ENCODE measurements around the gene TBC1D22A. TPM values are rescaled to one million over a fixed set of nuclear protein-coding genes. Genes with fewer than 3 reads are reported as not detected.
"Not testable (repeated sequence)": the region's sequence is repeated elsewhere in the genome, so short reads cannot be mapped to it uniquely, and the experiment has no call there.

Gene TBC1D22A
- total RNA-seq, 1 experiment from 2014 or later = 7.9 TPM

DNA sequence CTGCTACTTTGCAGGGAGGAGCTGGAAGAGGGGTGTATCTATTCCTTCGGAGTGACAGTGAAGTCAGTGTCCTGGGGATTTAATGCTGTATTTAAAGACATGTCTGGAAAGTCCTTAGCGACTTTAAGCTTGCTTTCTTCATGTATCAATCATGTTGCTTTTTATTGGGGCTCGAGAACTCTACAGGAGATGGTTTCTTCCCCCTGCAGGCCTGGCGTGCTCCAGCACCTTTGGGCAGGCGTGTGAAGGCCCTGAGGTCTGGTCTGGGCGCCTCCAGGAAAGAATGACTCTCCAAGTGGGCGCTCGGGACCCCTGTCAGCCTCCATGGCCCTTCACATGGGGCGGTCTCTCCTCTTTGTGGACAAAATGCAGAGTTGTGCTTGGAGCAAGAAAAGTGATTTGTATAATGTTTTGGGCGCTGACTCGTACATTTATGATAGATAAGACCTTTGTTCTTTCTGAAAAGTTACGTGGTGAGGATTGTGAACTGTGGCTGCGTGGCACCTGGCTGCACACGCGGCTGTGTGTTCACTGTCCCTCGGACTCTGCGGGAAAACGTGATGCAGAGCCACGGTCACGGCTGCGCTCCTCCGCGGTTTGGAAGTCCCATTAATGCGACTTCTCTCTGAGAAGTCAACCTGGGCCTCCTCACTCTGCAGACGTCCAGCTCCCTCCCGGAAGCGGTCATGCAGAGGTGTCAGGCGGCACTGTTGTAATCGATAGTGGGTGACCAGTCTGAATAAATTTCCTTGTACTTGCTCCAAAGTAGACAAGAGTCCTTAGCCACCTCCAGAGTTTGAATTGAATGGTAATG lies 282.5 kb downstream of the TBC1D22A start:
- DNase-seq (ENCODE audit: low spot score) = no peak

DNA sequence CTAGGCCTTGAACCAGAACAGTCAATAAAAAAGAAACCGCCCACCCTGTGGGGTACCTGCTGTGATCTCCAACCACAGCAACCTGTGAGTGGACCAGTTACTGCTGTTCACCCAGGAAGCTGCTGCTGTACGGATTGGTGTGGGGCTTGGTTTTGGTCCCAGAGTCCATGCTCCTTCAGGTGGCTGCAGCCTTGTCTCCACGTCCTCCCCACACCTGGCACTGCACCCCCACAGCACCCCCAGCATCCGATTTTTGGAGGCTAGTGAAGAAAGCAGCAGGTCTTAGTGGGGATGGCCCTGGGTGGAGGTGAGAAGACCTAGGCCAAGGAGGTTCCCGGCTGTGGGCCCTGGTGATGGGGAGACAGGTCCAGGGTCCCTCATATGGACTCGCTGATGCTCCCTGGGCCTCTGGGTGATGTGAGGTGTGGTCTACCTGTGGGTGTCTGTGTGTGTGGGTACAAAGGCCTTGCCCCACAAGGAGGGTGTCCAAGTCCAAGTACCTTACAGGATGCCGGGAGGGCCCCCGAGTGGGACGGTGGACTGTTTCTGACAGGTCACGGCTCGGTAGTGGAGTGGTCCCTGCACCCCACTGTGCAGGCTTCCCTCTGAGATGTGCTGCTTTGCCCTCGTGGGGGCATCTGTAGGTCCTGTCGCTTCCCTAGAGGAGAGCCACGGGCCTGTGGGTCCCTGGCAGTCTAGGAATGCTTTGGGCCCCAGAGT lies 283.4 kb downstream of the TBC1D22A start:
- DNase-seq (ENCODE audit: low spot score) = no peak

DNA sequence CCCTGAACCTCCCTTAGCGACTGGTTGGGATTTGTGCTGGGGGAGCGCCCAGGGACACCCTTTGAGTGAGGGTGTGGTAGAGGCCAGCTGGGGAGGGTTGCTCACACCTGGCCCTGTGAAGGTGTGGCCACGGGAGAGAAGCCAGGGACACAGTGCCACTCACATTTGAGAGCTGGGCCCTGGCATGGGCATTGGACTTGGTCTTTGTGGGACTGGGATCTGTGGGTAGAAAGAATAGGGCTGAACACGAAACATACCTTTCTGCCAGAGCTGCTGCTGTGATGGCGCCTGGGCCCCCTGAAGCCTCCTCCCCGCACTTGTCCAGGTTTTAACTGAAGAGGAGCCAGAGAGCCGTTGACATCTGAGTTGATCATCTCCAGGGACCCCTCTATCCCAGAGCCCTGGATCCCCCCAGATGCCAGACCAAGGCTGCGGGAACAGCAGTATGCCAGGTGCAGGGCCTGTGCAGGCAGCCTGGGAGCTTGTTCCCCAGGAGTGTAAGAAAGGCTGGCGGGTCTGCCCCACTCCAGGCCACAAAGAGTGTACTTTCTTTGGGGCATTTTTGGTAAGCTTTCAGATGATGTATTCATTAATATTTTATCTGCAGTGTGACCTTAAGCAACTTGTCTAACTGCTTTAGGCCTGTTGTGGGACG lies 284.1 kb downstream of the TBC1D22A start:
- no peak for DNase-seq (ENCODE audit: low spot score)

DNA sequence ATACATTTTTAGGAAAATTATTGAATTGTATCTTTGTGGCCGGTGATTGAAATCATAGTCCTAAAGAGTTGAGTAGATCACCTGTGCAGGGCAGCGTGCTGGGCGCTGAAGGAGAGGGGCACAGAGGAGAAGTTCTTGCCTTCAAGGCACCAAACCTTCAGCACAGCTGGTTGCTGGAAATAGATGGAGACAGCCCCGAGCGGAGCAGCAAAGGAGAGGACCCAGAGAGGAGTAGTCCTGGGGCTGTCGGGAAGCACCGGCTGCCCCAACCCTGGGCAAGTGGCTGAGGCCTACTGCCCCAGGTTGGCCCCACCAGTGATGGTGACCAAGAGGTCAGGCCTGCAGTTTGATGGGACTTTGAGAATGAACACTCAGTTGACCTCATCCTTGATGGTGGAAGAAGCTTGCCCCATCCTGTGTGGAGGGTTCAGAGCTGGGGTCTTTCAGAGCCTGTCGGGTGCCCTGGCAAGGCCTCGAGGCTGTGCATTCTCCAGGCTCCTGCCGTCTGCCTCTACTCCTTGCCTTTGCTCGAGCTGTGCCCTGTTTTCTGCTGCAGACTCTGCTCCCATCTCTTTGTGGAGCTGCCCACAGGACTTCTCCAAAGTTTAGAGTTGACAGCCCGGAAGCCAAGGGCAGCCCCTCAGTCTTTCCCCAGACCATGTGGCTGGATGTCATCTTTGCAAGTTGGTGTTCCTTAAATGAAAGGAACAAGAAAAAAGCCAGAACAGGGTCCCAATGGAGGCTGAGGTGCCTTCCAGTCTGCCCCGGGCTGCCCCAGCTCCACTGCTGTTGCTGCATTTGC lies 285.1 kb downstream of the TBC1D22A start:
- DNase-seq (ENCODE audit: low spot score) = no peak

DNA sequence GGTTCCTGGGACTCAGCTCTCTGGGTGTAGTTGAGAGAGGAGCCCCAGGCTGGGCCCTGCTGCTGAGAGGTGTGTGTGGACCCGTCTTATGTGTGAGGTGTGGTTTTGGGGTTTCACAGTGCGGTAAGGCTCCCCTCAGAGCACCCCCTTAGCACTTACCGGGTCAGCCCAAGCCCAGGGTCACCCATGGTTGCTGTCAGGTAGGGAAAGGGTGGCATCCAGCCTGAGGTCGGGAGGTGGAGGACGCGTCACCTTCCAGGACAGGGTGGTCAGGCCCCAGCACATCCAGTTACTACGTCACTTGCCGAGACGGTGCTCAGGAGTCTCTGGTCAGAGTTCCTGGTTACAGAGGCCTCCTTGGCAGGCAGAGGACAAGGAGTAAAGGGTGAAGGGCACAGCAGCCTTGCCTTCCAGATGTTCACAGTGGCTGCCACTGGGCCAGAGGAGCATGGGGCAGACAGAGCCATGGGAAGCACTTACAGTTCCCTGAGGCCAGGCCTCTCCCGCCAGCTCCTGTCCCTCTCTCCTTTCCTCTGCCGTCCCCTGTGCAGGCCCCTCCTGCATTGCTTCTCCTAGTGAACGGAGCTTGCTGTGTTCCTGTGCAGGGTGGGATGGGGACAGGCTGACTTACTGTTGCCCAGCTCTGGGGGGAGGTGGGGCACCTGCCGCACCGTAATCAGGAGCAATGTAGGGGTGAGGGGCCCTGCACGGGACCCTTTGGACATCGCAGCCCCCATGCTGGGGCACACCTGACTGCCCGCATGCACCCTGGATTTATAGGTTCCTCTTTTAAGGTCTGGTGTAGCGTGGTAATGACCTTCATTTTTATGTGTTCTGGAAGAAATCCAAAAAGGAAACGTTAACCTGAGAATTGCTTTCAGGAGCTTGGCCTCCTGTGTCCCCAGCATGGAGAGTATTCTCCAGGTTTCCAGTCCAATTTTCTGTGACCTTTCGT lies 285.9 kb downstream of the TBC1D22A start:
- no peak for DNase-seq (ENCODE audit: low spot score)

DNA sequence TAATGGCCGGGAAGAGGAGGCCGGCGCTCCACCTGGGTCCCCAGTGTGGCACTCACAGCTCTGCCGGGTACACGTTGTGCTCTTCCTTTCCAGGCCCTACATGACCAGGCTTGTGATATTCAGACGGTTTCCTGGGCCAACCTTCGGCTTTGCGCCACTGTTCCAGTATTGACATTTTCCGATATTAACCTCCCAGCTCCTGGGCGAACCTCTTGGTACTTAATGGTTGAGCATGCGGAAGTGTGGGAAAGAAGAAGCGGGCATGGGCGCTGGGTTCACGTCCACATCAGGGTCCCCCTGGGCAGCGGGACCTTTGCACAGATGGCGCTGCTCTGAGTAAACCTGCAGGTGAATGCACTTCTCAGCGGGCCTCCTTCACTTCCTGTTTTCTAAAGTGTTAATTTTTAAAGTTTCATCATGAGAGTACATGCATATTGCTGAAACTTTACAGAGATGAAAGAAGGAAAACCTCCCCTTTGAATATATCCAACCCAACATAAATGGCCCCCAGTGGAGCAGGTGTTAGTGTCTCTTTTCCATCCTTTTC lies 286.7 kb downstream of the TBC1D22A start:
- no peak for DNase-seq (ENCODE audit: low spot score)

DNA sequence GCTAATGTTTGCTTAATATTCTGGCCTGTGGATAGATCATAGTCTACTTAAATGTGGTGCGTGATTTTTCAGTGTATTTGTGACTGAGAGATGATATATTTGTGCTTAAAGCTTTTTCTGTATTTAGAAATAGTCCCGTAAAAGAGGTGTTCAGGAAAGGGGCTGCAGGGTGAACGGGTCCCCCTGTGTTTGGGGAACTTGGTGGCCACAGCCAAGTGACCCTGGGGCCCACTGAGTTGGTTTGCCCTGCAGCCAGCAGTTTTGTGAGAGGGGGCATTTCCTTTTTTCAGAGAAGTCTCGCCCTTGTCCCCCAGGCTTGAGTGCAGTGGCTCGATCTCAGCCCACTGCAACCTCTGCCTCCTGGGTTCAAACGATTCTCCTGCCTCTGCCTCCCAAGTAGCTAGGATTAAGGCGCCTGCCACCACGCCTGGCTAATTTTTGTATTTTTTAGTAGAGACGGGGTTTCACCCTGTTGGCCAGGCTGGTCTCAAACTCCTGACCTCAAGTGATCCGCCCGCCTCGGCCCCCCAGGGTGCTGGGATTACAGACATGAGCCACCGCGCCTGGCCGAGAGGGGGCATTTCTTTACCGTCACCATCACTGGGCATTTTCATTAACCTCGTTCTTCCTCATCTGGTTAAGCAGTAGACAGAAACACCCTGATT lies 287.4 kb downstream of the TBC1D22A start:
- not testable (repeated sequence) for DNase-seq (ENCODE audit: low spot score)

DNA sequence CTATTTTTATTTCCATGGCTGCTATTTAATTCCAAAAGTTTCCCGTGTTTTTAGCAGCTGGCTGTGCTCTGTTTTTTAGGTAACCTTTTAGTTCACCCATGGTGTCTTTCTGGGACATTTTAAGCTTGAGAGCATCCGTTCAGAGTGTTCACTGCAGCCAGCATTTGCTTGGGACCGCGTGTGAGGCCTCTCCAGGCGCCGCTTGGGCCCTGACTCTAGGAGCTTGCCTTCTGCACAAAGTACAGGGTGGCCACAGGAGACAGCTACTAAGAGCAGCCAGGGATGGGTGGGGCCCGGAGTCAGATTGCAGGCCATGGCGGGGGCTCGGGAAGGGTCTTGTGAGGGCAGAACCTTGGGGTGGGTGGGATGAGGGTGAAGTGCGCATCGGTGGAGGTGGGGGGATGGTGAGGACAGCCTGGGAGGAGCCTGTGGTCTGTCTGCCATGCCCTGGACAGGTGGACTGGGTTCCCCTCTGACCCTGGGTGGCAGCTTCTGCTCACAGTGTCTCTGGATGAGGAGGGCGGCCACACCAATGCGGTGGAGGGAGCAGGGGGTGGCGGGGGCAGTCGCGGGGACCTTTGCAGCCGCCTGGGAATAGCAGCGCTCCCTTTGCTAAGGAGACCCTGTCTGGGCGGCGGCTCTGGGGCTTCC lies 288.1 kb downstream of the TBC1D22A start:
- DNase-seq (ENCODE audit: low spot score) = no peak

DNA sequence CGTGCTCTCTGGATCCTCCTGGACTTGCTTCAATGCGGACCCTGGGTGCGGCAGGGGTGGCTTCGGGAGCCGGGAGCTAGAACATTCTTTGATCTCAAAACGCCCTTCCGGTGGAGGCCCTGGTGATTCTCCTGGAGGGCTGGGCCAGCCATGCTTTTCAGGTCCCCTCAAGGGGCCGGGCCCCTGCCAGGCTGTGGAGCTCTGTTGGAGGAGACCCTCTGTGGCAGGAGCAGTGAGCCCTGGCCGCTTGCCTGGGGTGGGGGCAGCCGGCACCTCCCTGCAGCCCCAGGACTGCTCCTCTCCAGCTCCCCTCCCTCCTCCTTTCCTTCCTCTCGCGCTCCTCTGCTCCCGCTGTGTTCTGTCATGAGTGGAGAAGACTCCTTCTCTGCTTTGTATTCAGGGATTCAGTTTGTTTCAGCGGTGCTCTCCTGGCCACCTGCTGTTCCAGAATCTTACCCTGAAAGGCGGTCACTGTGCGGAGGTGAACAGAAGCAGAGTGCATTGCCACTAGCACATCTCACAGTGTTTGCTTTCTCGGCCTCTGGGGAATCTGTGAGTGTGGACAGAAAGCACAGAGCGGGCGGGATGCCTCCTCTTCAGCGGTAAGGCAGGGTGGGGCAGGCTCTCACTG lies 289.1 kb downstream of the TBC1D22A start:
- DNase-seq (ENCODE audit: low spot score) = no peak

DNA sequence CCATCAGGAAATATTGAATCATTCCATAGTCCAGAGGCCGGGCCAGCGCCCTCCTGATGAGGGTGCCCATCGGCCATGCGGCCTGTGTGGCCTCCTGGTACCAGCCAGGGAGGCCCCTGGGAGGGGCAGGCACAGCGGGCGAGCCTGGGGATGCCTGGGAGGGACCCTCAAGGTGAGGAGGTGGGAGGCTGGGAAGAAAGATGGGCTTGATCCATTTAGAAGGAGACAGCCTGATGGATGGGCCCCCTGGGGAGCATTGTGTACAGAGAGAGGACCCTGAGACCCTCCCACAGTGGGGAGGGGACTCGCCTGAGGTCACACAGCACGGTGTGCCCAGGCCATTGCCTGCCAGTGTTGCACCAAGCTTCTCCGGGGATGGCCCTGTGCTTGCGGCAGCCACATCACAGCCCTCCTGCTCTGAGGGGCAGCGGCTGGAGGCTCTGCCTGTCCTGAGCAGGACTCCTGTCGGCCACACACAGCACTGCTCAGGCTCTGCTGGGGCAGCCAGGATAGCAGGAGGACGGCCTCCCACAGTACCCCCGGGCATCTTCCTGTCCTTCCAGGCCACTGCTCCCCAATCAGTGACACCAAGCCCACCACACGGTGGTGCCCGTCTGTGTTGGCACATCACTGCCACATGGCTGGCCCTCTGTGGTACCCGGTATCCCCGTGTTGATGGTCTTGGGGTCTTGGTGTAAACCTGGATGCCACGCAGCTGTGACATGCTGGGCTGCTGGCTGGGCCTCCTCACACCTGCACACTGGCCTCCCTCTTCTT lies 290.0 kb downstream of the TBC1D22A start:
- no peak for DNase-seq (ENCODE audit: low spot score)

DNA sequence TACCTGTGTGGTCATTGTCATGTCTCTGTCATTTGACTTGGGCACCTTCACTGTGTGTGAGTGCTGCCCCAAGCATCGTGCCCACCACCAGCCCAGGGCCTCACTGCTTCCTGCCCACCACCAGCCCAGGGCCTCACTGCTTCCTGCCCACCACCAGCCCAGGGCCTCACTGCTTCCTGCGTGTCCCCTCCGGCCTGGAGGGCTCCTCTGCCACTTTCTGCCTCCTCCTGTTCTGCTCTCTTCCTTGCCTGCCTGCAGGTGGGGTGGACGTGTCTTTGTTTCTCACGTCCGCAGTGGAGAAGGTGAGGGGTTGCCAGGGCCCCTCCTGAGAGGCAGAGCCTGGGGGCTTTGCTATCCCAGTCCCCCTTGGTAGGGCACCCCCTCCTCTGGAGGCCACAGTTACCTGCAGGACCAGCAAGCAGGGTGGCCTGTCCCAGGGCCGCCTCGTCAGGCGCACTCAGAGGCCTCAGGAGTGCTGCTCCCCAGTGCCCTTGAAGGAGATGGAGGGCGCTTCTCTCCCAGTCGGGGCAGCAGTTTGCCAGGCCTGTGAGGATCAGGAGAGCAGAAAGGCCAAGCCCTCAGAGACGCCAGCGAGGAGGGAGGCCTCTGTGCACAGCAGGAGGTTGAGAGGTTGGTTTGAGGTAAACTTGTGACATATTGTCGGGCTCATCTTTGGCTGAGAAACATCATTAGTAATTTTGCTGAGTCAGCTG lies 290.7 kb downstream of the TBC1D22A start:
- DNase-seq (ENCODE audit: low spot score) = peak; percentile 58

DNA sequence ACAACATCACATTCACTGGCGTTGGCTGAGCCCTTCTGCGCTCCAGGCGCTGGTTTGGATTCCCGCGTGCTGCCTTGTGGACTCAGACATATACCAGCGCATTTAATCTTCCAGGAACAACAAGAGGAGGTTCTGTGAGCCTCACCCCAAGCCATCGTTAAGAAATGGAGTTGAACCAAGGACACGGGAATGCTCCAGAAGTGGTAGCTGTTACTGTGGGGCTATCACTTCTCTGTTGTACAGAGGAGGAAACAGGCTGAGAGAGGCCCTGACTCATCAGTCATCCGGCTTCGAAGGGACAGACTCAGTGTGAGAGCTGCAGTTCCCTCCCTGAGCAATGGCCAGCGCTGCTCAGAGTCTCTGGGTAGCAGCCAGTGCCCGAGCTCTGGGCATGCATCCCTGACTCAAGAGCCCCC lies 291.3 kb downstream of the TBC1D22A start:
- peak; percentile 72 for DNase-seq (ENCODE audit: low spot score)

DNA sequence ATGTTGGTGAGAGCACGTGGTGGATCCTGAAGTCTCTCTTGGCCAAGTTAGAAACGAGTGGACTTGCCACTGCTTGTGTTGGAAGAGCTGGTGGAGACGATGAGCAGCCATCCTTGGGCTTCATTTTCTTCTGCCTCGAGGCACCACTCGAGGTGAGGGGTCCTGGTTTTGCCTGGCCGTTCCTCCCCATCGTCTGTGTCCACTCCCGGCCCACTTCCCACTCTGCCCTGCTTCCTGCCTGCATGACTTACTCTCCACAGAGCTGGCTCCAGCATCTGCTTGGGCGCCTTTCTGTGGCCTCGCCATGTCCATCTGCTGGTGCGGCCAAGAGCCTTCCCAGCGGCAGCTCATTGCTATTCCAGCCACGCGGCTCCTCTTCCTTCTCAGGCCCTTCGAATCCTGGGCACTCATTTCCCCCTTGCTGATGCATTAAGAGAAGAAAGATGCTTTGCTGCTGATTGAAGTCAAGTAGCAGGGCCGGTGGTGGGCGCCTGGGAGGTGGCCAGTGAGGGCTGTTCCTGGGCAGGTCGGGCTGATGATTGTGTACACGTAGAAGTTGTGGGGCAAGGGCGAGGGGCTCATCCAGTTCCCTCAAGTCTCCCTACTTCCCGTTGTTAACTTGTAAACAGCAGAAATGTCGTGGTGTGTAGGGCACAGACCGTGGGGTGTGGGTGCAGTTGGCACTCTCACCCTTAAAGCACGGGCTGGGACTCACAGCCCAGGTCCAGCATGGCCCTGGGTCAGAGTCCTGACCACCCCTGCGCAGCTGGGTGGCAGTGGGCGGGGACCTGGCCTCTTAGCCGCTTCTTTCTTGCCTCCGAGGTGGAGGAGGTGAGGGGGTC lies 292.0 kb downstream of the TBC1D22A start:
- no peak for DNase-seq (ENCODE audit: low spot score)

DNA sequence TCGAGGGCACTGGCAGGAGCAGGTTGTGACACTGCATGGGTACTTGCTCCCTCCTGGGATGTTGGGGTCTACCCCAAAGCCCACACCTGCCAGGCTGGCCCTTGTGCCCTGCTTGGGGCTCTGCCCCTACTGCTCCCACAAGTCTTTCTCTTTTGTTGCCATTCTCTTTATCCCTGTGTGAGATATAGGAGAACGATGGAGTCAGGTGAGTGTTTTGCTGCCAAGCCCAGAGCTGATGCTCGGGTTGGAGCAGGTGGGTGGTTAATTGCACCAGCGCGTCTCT lies 292.6 kb downstream of the TBC1D22A start:
- no peak for DNase-seq (ENCODE audit: low spot score)

DNA sequence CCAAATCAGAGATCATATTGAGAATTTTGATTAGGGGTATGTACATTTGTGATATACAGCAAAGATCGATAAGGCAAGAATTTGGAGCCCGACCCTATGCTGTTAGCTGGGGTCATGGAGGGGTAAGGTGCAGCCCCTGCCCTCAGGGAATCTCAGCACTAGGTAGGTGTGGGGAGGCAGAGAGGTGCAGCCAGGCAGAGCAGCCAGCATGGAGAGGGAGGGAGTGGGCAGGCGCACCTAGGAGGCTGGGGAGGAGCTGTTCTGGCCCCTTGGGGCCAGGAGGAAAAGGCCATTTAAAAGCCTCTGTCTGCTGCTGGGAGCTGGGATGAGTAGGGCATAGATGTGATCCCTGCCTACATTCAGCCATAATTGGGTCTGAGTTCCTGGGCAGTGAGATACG lies 293.0 kb downstream of the TBC1D22A start:
- no peak for DNase-seq (ENCODE audit: low spot score)

DNA sequence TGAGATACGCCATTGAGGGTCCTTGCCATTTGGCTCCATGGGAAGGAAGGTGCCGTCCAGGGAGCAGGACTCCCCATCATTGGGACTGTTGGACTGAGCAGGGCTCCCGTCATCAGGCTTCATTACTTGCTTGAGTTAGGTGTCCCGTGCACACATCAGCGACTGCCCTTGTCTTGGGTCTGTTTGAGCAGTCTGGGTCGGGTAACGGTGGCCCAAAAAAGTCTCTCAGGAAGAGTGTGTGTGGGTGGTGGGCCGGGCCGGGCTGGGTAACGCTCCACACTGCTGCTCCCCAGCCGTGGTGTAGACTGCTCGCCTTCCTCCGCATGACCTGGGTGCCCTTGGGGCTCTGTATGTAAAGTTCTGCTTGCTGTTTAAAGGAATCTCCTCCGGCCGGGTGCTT lies 293.5 kb downstream of the TBC1D22A start:
- no peak for DNase-seq (ENCODE audit: low spot score)

DNA sequence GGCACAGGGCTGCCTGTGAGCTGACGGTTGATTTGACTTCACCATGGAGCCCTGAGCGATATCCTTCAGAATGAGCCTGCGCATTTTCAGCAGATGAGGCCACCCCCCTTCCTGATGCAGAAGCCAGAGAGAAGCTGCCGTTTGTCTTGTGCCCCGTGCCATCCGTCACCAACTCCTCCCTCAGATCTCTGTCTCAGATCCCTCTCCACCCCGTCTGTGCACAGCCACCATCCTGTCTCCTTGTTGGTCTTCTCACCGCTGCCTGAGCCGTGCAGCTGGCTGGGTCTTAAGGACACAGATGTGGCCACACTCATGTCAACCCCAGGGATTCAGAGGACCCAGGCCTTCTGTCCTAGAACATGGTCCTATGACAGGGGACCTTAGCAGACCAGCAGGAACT lies 293.9 kb downstream of the TBC1D22A start:
- no peak for DNase-seq (ENCODE audit: low spot score)
